Neural cell (in vitro differentiated cells): ENCODE measurements around the gene PPFIA1.

ENCODE experiments used
- CTCF ChIP-seq: fragments of 450-650 bp; IDR thresholded peaks from 2 replicates; pipeline ENCODE4 v1.5.1; 2014; ENCODE audit warnings: antibody characterized with exemption, mild to moderate bottlenecking, moderate library complexity; ENCODE audit not compliant: poor library complexity, severe bottlenecking
- EP300 ChIP-seq: fragments of 450-650 bp; conservative IDR thresholded peaks from 2 replicates; pipeline ENCODE4 v1.6.1; 2014; ENCODE audit warnings: antibody characterized with exemption, mild to moderate bottlenecking, moderate library complexity; ENCODE audit not compliant: poor library complexity, severe bottlenecking

GRCh38 chr11:70368961-70369360 lies 98.5 kb downstream of the PPFIA1 start:
- TF ChIP-seq EP300 (no peak), CTCF (no peak)
